Suprapubic skin (tissue), 4 donors: ENCODE measurements around the gene FTCDNL1. TPM values are rescaled to one million over a fixed set of nuclear protein-coding genes. Genes with fewer than 3 reads are reported as not detected.

Experiments
- DNase-seq, 2 donors: peaks; one replicate each; pipeline ENCODE4 v3.0.0-alpha.2; 2019; ENCODE audit warnings: low spot score in 2 of 2
- H3K27ac ChIP-seq: fragments of 200-600 bp; sonication (generic); one replicate; pipeline ENCODE4 v1.5.1; 2019
- H3K27me3 ChIP-seq: fragments of 200-600 bp; sonication (generic); one replicate; pipeline ENCODE4 v1.5.1; 2019
- H3K36me3 ChIP-seq: fragments of 200-600 bp; sonication (generic); one replicate; pipeline ENCODE4 v1.5.1; 2019
- H3K4me1 ChIP-seq: fragments of 200-600 bp; sonication (generic); one replicate; pipeline ENCODE4 v1.5.1; 2019
- H3K4me3 ChIP-seq: fragments of 200-600 bp; sonication (generic); one replicate; pipeline ENCODE4 v1.5.1; 2019; ENCODE audit warnings: mild to moderate bottlenecking
- H3K9me3 ChIP-seq: fragments of 200-600 bp; sonication (generic); one replicate; pipeline ENCODE4 v1.5.1; 2019
- EP300 ChIP-seq: sonication (generic); formaldehyde crosslinking; IDR thresholded peaks from one replicate; pipeline ENCODE4 v1.6.1; 2017; ENCODE audit warnings: antibody characterized with exemption
- POLR2A ChIP-seq, 2 donors: fragments of 450-650 bp; IDR thresholded peaks; one replicate each; pipeline ENCODE4 v1.6.1; 2017; ENCODE audit warnings: antibody characterized with exemption in 2 of 2, mild to moderate bottlenecking in 2 of 2, moderate library complexity in 2 of 2
- POLR2AphosphoS5 ChIP-seq, 3 donors: sonication (generic); formaldehyde crosslinking; IDR thresholded peaks; one replicate each; pipeline ENCODE4 v1.6.1; 2017; ENCODE audit warnings: antibody characterized with exemption in 3 of 3
- WGBS: methylation state at CpG from one replicate; pipeline ENCODE4 v1.1.5; 2018; 5-methylcytosine and 5-hydroxymethylcytosine counted together
- total RNA-seq, 4 donors: library from RNA; depleted of rRNA; stranded (reverse); fragments of >200 nt; gene quantifications; one replicate each; pipeline ENCODE4 v1.1.0, GENCODE V29; 2016
- TF ChIP-seq, protein P1 (sequence below), 2 donors: fragments of 200-600 bp in 1 of 2; fragments of 450-650 bp in 1 of 2; sonication (generic) in 1 of 2; IDR thresholded peaks; one replicate each; pipeline ENCODE4 v1.5.1; 2016 to 2019; ENCODE audit warnings: antibody characterized with exemption in 2 of 2, mild to moderate bottlenecking in 1 of 2, moderate library complexity in 1 of 2

Gene FTCDNL1
- total RNA-seq, 4 donors from 2014 or later: 2.8 to 7.3 (median 5.5) TPM

DNA sequence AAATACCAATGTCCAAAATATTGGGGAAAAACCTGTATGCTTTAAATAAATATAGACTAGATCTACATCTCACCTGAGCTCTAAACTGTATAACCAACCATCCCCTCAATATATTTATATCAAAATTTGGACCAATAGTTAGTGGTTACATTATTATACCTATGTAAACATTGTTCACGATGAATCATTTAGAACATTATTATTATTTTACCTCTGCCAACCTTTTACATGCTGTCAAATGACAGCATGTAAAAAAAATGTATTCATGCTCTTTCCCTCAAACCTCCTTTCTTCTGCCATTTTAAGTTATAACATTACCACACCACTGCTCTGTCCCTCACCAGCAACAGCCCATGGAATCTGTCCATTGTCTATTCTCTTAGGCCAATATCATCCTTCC lies 9.6 kb downstream of the FTCDNL1 start:
- Histone ChIP-seq H3K4me1 (no peaks in the 10 kb centered on the region), H3K9me3 (no peaks in the 10 kb centered on the region), H3K36me3 (peaks cover 3% of the 10 kb centered on the region), H3K4me3 (no peak overlapping the region), H3K27me3 (no peaks in the 10 kb centered on the region), H3K27ac (no peak overlapping the region)
- WGBS: 76% methylated on average over 1 of the region's 1 CpG
- no peak for DNase-seq
- TF ChIP-seq POLR2AphosphoS5 (IDR thresholded peaks at IDR 0.05) (no peak), POLR2A (IDR thresholded peaks at IDR 0.05) (no peak), EP300 (no peak)
- TF ChIP-seq, protein P1, sequence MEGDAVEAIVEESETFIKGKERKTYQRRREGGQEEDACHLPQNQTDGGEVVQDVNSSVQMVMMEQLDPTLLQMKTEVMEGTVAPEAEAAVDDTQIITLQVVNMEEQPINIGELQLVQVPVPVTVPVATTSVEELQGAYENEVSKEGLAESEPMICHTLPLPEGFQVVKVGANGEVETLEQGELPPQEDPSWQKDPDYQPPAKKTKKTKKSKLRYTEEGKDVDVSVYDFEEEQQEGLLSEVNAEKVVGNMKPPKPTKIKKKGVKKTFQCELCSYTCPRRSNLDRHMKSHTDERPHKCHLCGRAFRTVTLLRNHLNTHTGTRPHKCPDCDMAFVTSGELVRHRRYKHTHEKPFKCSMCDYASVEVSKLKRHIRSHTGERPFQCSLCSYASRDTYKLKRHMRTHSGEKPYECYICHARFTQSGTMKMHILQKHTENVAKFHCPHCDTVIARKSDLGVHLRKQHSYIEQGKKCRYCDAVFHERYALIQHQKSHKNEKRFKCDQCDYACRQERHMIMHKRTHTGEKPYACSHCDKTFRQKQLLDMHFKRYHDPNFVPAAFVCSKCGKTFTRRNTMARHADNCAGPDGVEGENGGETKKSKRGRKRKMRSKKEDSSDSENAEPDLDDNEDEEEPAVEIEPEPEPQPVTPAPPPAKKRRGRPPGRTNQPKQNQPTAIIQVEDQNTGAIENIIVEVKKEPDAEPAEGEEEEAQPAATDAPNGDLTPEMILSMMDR (IDR thresholded peaks at IDR 0.05): no peak

DNA sequence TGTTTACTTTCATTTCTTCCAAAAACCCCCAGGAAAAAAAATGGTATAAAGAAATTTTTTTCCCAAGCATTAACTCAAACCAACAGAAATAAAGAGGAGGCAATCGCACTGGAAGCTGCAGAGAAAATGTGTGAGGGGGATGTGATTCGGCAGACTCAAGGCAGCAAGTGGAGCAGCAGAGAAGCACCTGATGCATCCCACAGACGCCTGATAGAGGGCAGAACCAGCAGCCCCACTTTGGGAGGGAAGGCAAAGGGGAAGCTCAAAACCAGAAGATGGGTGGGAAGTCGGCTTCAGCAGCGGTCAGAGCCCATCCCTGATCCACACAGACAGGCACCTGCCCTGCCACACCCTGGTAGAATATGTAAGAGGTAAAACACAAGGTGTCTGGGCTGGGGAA lies 12.6 kb downstream of the FTCDNL1 start:
- Histone ChIP-seq H3K4me3 (no peak overlapping the region), H3K27ac (no peak overlapping the region)

DNA sequence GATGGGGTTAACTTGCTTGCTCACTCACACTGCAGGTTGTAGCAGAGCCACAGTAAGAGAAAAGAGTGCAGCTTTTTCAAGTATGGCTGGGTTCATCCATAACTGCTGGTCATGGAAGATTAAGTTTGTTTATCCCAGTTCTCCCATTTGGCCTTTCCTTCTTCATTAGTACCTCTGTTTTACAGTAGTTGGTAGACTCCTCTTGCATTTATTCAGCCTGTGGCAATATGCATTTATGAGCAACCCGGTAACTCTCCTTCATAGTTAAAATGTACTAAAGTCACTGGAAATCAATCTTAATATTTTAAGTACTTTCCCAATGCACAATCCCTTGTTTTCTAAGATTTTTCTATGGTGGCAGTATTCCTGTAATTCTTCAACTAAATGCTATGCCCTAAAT lies 14.0 kb downstream of the FTCDNL1 start:
- Histone ChIP-seq H3K9me3 (no peaks in the 10 kb centered on the region), H3K27me3 (no peaks in the 10 kb centered on the region), H3K27ac (no peak overlapping the region), H3K36me3 (peaks cover 3% of the 10 kb centered on the region), H3K4me3 (no peak overlapping the region), H3K4me1 (no peaks in the 10 kb centered on the region)
- WGBS: 88% methylated on average over 1 of the region's 1 CpG
- no peak for TF ChIP-seq POLR2A (IDR thresholded peaks at IDR 0.05)
- TF ChIP-seq, protein P1 (IDR thresholded peaks at IDR 0.05): no peak
- no peak for TF ChIP-seq EP300
- TF ChIP-seq POLR2AphosphoS5 (IDR thresholded peaks at IDR 0.05): no peak
- no peak for DNase-seq

More for the DNA sequence above, 12.6 kb downstream of the FTCDNL1 start:
- no peaks in the 10 kb centered on the region for H3K4me1 ChIP-seq
- 78% methylated on average over 5 of the region's 5 CpGs for WGBS
- peaks cover 3% of the 10 kb centered on the region for H3K36me3 ChIP-seq
- TF ChIP-seq POLR2AphosphoS5 (IDR thresholded peaks at IDR 0.05) (no peak), POLR2A (IDR thresholded peaks at IDR 0.05) (no peak)
- TF ChIP-seq, protein P1 (IDR thresholded peaks at IDR 0.05): no peak
- DNase-seq: no peak
- H3K9me3 ChIP-seq: no peaks in the 10 kb centered on the region
- no peaks in the 10 kb centered on the region for H3K27me3 ChIP-seq

DNA sequence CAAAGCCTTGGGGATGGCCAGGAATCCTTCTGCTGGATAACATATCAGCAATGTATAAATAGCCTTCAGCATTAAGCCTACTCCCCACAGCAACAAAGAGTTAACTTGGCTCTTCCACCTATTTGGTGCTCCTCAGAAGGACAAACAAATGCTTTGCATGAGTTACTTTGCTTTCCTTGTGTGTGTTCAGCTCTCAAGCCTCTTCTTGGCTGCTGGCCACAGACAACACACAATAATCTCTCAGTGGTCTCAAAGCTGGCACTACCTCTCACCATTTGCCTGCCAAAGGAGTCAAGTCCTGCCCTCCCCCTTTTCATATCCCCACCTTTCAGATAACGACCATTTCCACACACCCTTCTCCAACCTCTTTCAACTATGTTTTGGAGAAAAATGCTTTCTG lies 17.5 kb downstream of the FTCDNL1 start:
- 52% methylated on average over 1 of the region's 1 CpG for WGBS
- peaks cover 2% of the 10 kb centered on the region for H3K36me3 ChIP-seq
- H3K27ac ChIP-seq: no peak overlapping the region
- no peaks in the 10 kb centered on the region for H3K4me1 ChIP-seq
- no peaks in the 10 kb centered on the region for H3K9me3 ChIP-seq
- no peak overlapping the region for H3K4me3 ChIP-seq
- no peak for TF ChIP-seq EP300
- TF ChIP-seq, protein P1 (IDR thresholded peaks at IDR 0.05): no peak
- no peak for DNase-seq
- H3K27me3 ChIP-seq: no peaks in the 10 kb centered on the region

DNA sequence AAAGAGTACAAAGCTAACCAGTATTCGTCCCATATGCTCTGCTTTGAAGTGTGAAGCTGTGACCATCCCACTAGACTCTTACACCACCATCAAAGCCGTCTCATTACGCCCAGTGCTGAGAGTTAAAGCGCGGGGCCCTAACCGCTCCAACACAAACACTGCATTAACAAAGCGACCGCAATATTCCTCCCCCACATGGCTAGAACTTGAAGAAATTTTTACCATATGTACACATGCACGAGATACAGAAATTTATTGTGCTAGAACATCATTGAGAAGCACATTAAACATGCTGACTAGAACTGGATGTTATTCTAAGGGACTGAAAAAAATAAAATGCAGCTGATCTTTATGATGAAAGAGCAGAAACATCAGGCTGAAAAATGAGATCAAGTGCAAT lies 20.5 kb downstream of the FTCDNL1 start:
- H3K4me3 ChIP-seq: no peak overlapping the region

More for the DNA sequence above, 20.5 kb downstream of the FTCDNL1 start:
- no peak for DNase-seq
- Histone ChIP-seq H3K36me3 (no peaks in the 10 kb centered on the region), H3K9me3 (no peaks in the 10 kb centered on the region), H3K27me3 (no peaks in the 10 kb centered on the region), H3K27ac (no peak overlapping the region), H3K4me1 (no peaks in the 10 kb centered on the region)
- 82% methylated on average over 9 of the region's 9 CpGs for WGBS
- TF ChIP-seq POLR2AphosphoS5 (IDR thresholded peaks at IDR 0.05): no peak
- no peak for TF ChIP-seq POLR2A (IDR thresholded peaks at IDR 0.05)
- TF ChIP-seq, protein P1 (IDR thresholded peaks at IDR 0.05): no peak
- TF ChIP-seq EP300: no peak
